Activated CD8-positive, alpha-beta memory T cell treated with anti-CD3 and anti-CD28 coated beads for 24 hours (primary cell): ENCODE measurements around the gene PCSK5.
"Not testable (repeated sequence)": the region's sequence is repeated elsewhere in the genome, so short reads cannot be mapped to it uniquely, and the experiment has no call there.

Source experiments
- DNase-seq: peaks from one replicate; pipeline ENCODE4 v3.0.0-alpha.2; 2020

PCSK5 gene

GRCh38 chr9:75927356-75927755 is 36.9 kb downstream of the PCSK5 start:
- no peak for DNase-seq

- DNase-seq, result no peak
Observed at GRCh38 chr9:75930190-75930589, 39.7 kb downstream of the PCSK5 start.

GRCh38 chr9:75930730-75931321 is 40.4 kb downstream of the PCSK5 start:
- no peak for DNase-seq

- no peak for DNase-seq
Observed at GRCh38 chr9:75933982-75934381, 43.5 kb downstream of the PCSK5 start.

GRCh38 chr9:75935591-75935990 is 45.1 kb downstream of the PCSK5 start:
- no peak for DNase-seq

GRCh38 chr9:75937521-75938258 is 47.2 kb downstream of the PCSK5 start:
- no peak for DNase-seq

- DNase-seq, result no peak
Observed at GRCh38 chr9:75938946-75939345, 48.5 kb downstream of the PCSK5 start.

GRCh38 chr9:75939536-75940111 is 49.2 kb downstream of the PCSK5 start:
- no peak for DNase-seq

- no peak for DNase-seq
Observed at GRCh38 chr9:75941066-75941465, 50.6 kb downstream of the PCSK5 start.

- no peak for DNase-seq
Observed at GRCh38 chr9:75941577-75942311, 51.3 kb downstream of the PCSK5 start.

- DNase-seq, result no peak
Observed at GRCh38 chr9:75946766-75947165, 56.3 kb downstream of the PCSK5 start.

- no peak for DNase-seq
Observed at GRCh38 chr9:75947233-75947632, 56.8 kb downstream of the PCSK5 start.

- DNase-seq, result no peak
Observed at GRCh38 chr9:75950998-75951397, 60.5 kb downstream of the PCSK5 start.

- no peak for DNase-seq
Observed at GRCh38 chr9:75953218-75953617, 62.7 kb downstream of the PCSK5 start.

- DNase-seq, result no peak
Observed at GRCh38 chr9:75956161-75956560, 65.7 kb downstream of the PCSK5 start.

- DNase-seq, result no peak
Observed at GRCh38 chr9:75957116-75957515, 66.6 kb downstream of the PCSK5 start.

GRCh38 chr9:75958226-75958625 is 67.8 kb downstream of the PCSK5 start:
- DNase-seq, result no peak

GRCh38 chr9:75960551-75960950 is 70.1 kb downstream of the PCSK5 start:
- DNase-seq, result no peak

- DNase-seq, result no peak
Observed at GRCh38 chr9:75962013-75962661, 71.7 kb downstream of the PCSK5 start.

- DNase-seq, result no peak
Observed at GRCh38 chr9:75962662-75963036, 72.2 kb downstream of the PCSK5 start.

GRCh38 chr9:75963321-75963720 is 72.8 kb downstream of the PCSK5 start:
- DNase-seq, result not testable (repeated sequence)

- no peak for DNase-seq
Observed at GRCh38 chr9:75964427-75964826, 74.0 kb downstream of the PCSK5 start.

- no peak for DNase-seq
Observed at GRCh38 chr9:75965231-75965630, 74.8 kb downstream of the PCSK5 start.
